Measurements from ENCODE around the gene ELK3.
A peak's percentile ranks its signal among the peaks of the same experiment; 100 is the strongest.

Gene ELK3

GRCh38 chr12:96235484-96235826, 41.3 kb downstream of the ELK3 start:
- no peak for DNase-seq (ENCODE audit: extremely low read depth, low read depth)
- no peak for TF ChIP-seq CTCF (IDR thresholded peaks at IDR 0.05; ENCODE audit: low read depth, low read length)

- no peak for TF ChIP-seq CTCF (IDR thresholded peaks at IDR 0.05; ENCODE audit: low read depth, low read length)
- no peak for DNase-seq (ENCODE audit: extremely low read depth, low read depth)
These were observed 42.1 kb downstream of the ELK3 start for GRCh38 chr12:96236221-96236822.

- no peak for DNase-seq (ENCODE audit: extremely low read depth, low read depth)
- TF ChIP-seq CTCF (IDR thresholded peaks at IDR 0.05; ENCODE audit: low read depth, low read length): no peak
These were observed 42.9 kb downstream of the ELK3 start for GRCh38 chr12:96237035-96237434.

GRCh38 chr12:96237465-96238077, 43.4 kb downstream of the ELK3 start:
- DNase-seq (ENCODE audit: extremely low read depth, low read depth): peak; percentile 84
- no peak for TF ChIP-seq CTCF (IDR thresholded peaks at IDR 0.05; ENCODE audit: low read depth, low read length)

GRCh38 chr12:96238336-96239047, 44.3 kb downstream of the ELK3 start:
- no peak for DNase-seq (ENCODE audit: extremely low read depth, low read depth)
- TF ChIP-seq CTCF (IDR thresholded peaks at IDR 0.05; ENCODE audit: low read depth, low read length): no peak

GRCh38 chr12:96239711-96240635, 45.8 kb downstream of the ELK3 start:
- no peak for TF ChIP-seq CTCF (IDR thresholded peaks at IDR 0.05; ENCODE audit: low read depth, low read length)
- no peak for DNase-seq (ENCODE audit: extremely low read depth, low read depth)

All from AG09319 (cell line).